Measurements from ENCODE around the gene TARS1. TPM values are rescaled to one million over a fixed set of nuclear protein-coding genes. Genes with fewer than 3 reads are reported as not detected.

Gene TARS1
- total and polyA plus RNA-seq, 2 of the 13 experiments (the other 11 are each of a cell fraction or from before 2014, with no cell fraction given): 77.0 to 184 TPM

DNA sequence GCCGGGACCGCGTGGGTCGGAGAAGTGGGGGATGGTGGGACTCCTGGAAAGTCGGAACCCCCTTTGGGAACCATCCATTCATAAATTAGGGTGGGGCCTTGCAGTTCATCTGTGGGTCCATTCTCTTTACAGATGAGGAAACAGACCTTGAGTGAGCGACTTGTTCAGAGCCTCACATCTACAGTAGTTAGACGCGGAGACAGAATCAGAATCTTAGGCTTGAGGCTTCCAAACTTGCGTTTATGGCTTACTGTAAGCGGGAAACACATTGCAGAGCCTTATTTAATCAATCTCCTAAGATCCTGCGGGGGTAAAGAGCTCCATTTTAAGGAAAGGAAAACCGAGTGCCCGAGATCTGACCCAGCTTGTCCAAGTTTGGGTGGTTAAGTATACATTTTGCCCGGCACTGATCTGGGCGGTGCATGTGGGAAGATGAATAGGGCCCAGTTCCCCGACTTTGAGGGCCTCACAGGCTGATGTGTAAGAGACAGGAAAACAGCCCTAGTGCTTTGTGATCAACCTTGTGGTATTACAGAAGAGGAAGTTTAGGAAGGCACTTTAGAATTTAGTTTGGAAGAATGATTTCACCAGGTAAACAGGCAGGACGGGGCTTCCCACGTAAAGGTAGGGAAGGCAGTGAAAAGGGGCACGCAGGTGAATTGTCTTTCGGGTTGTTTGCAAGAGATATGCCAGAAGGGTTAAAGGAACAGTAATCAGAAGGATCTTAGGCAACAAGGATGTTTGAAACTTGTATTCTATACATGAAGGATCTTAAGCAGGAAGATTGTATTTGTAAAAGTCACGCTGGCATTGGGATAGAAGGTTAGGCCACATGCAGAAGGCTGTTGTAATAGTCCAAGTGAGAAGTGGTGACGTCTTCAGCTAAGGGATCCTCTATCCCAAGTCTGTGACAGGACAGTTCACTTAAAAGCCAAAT, 744 bp downstream of the TARS1 start:
- peak; percentile 70 for DNase-seq (ENCODE audit: low spot score)
- TF ChIP-seq JUND (CRISPR knock-in tag; IDR thresholded peaks at IDR 0.05) (0 out of 2 replicates have a peak, but pooled peaks have one; percentile 6), KLF12 (CRISPR knock-in tag; IDR thresholded peaks at IDR 0.05; ENCODE audit: borderline replicate concordance) (peak; percentile 47; the same call in 1 of the 2 replicates), ZBED4 (CRISPR knock-in tag; IDR thresholded peaks at IDR 0.05; ENCODE audit: borderline replicate concordance) (no peak), ZNF12 (CRISPR knock-in tag; IDR thresholded peaks at IDR 0.05) (no peak), RBM39 (IDR thresholded peaks at IDR 0.05; ENCODE audit: low read depth, low read length, poor library complexity, severe bottlenecking) (peak; percentile 17), TAF1 (CRISPR knock-in tag; IDR thresholded peaks at IDR 0.05) (peak; percentile 6; the same call in 1 of the 2 replicates), HOXA5 (CRISPR knock-in tag; IDR thresholded peaks at IDR 0.05) (no peak), HNRNPH1 (optimal IDR thresholded peaks at IDR 0.05; ENCODE audit: low read depth, low read length) (no peak), AKAP8 (CRISPR knock-in tag; IDR thresholded peaks at IDR 0.05) (no peak), POLR2A (IDR thresholded peaks at IDR 0.05; ENCODE audit: insufficient read depth in 1 of 2, low read depth in 2 of 2, low read length in 2 of 2) (peak in 1 of 2 experiments; percentile 7; a peak in 2 of 4 replicates), ZNF879 (CRISPR knock-in tag; IDR thresholded peaks at IDR 0.05) (no peak)
- TF ChIP-seq, protein P1, sequence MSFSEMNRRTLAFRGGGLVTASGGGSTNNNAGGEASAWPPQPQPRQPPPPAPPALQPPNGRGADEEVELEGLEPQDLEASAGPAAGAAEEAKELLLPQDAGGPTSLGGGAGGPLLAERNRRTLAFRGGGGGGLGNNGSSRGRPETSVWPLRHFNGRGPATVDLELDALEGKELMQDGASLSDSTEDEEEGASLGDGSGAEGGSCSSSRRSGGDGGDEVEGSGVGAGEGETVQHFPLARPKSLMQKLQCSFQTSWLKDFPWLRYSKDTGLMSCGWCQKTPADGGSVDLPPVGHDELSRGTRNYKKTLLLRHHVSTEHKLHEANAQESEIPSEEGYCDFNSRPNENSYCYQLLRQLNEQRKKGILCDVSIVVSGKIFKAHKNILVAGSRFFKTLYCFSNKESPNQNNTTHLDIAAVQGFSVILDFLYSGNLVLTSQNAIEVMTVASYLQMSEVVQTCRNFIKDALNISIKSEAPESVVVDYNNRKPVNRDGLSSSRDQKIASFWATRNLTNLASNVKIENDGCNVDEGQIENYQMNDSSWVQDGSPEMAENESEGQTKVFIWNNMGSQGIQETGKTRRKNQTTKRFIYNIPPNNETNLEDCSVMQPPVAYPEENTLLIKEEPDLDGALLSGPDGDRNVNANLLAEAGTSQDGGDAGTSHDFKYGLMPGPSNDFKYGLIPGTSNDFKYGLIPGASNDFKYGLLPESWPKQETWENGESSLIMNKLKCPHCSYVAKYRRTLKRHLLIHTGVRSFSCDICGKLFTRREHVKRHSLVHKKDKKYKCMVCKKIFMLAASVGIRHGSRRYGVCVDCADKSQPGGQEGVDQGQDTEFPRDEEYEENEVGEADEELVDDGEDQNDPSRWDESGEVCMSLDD (CRISPR knock-in tag; IDR thresholded peaks at IDR 0.05; ENCODE audit: borderline replicate concordance): peak; percentile 45; the same call in 1 of the 2 replicates

More for the DNA sequence above, 744 bp downstream of the TARS1 start:
- CTCF ChIA-PET (ENCODE audit: low intra/inter-chr PET ratio, low total read pairs): no interaction called here
- in situ Hi-C loops (cut with HindIII; ENCODE audit: extremely low pct_ligation_motif_present, low pct_unique_long_range_greater_than_20kb) (no loop called here), intact Hi-C loops (cut with micrococcal nuclease; ENCODE audit: unreplicated experiment) (loop anchor here (2.0 to 5.0 kb wide), 2 partner anchors 36 to 141 kb away; no protein-coding TSS in a partner anchor)
- no peaks in the 10 kb centered on the region for H3K9me3 ChIP-seq (ENCODE audit: low read length)
- peak overlapping the region; percentile 84 for H3K4me2 ChIP-seq (ENCODE audit: low read depth, low read length)
- H3K27me3 ChIP-seq (ENCODE audit: control insufficient read depth in 1 of 2, insufficient read depth in 2 of 2, low read length in 2 of 2): no peaks in the 10 kb centered on the region; a peak in 1 of 5 replicates
- POLR2A ChIA-PET: interaction anchor here (0.7 to 1.6 kb wide), 4 partner anchors 20 to 567 kb away, joined by 3 to 9 read pairs (median 6); partner anchors contain the start of gene AMACR
- peak overlapping the region; percentile 79 to 98 (median 96) for H3K4me3 ChIP-seq (replicated peaks in 1 of 3; ENCODE audit: insufficient read depth in 1 of 3, low read depth in 2 of 3, low read length in 3 of 3)
- H2AFZ ChIP-seq (ENCODE audit: low read length): no peak overlapping the region
- FAIRE-seq: no peak
- H3K4me1 ChIP-seq (ENCODE audit: insufficient read depth, low read length): peaks cover 46% of the 10 kb centered on the region
- H3K27ac ChIP-seq (ENCODE audit: extremely low read length, insufficient read depth, low read length): peak overlapping the region; percentile 88
- 2% methylated on average over 17 of the region's 22 CpGs for WGBS (ENCODE audit: low lambda C conversion rate)
- H3K36me3 ChIP-seq (replicated peaks in 1 of 2; ENCODE audit: control insufficient read depth in 1 of 2, insufficient read depth in 2 of 2, low read length in 2 of 2): peaks cover 6 to 14% of the 10 kb centered on the region in 2 experiments
- peaks cover 36% of the 10 kb centered on the region for H4K20me1 ChIP-seq (ENCODE audit: insufficient read depth, low read length)
- ATAC-seq: peak; percentile 58
- TSS peak; percentile 73 for BruUV-seq (replicated peaks)
- H3K79me2 ChIP-seq (ENCODE audit: insufficient read depth, low read length): peaks cover 69% of the 10 kb centered on the region
- H3K9ac ChIP-seq (ENCODE audit: insufficient read depth, low read depth, low read length): peak overlapping the region; percentile 93
